HepG2 (cell line): ENCODE results near the gene MED23. TPM values are rescaled to one million over a fixed set of nuclear protein-coding genes. Genes with fewer than 3 reads are reported as not detected.

ENCODE experiments used
- ARNTL ChIP-seq: sonication (generic); formaldehyde crosslinking; IDR thresholded peaks from 2 replicates; pipeline ENCODE4 v1.4.0; 2020; ENCODE audit warnings: mild to moderate bottlenecking, missing genetic modification reagents
- ATF1 ChIP-seq: IDR thresholded peaks from 2 replicates; pipeline ENCODE4 v1.6.1; 2016; ENCODE audit warnings: mild to moderate bottlenecking, control low read depth
- DMAP1 ChIP-seq: IDR thresholded peaks from 2 replicates; pipeline ENCODE4 v1.6.1; 2016
- DNMT1 ChIP-seq: sonication (generic); formaldehyde crosslinking; IDR thresholded peaks from 2 replicates; pipeline ENCODE4 v1.5.1; 2020; ENCODE audit warnings: mild to moderate bottlenecking, missing genetic modification reagents
- FOSL2 ChIP-seq: sonication (generic); formaldehyde crosslinking; IDR thresholded peaks from 2 replicates; pipeline ENCODE4 v1.4.0; 2020; ENCODE audit warnings: missing genetic modification reagents
- FOXA3 ChIP-seq: IDR thresholded peaks from 2 replicates; pipeline ENCODE4 v1.6.1; 2016; ENCODE audit warnings: missing genetic modification reagents, missing compliant biosample characterization
- KAT8 ChIP-seq: IDR thresholded peaks from 2 replicates; pipeline ENCODE4 v1.6.1; 2016; ENCODE audit warnings: missing genetic modification reagents, missing compliant biosample characterization
- KLF11 ChIP-seq: IDR thresholded peaks from 2 replicates; pipeline ENCODE4 v1.6.1; 2016; ENCODE audit warnings: missing compliant biosample characterization
- MED1 ChIP-seq: sonication (generic); formaldehyde crosslinking; IDR thresholded peaks from 2 replicates; pipeline ENCODE4 v1.4.0; 2020; ENCODE audit warnings: missing genetic modification reagents
- PHF20 ChIP-seq: sonication (generic); formaldehyde crosslinking; IDR thresholded peaks from 2 replicates; pipeline ENCODE4 v1.5.0; 2020; ENCODE audit warnings: mild to moderate bottlenecking, missing genetic modification reagents
- PITX1 ChIP-seq: sonication (generic); formaldehyde crosslinking; IDR thresholded peaks from 2 replicates; pipeline ENCODE4 v1.5.1; 2020; ENCODE audit warnings: mild to moderate bottlenecking, missing genetic modification reagents
- SP140L ChIP-seq: sonication (generic); formaldehyde crosslinking; IDR thresholded peaks from 2 replicates; pipeline ENCODE4 v1.4.0; 2020; ENCODE audit warnings: missing genetic modification reagents, borderline replicate concordance
- U2AF2 ChIP-seq: fragments of 200-400 bp; formaldehyde crosslinking; IDR thresholded peaks from 2 replicates; pipeline ENCODE4 v1.6.1; 2017; ENCODE audit warnings: low read depth, mild to moderate bottlenecking, low read length
- ZNF274 ChIP-seq: sonication (generic); formaldehyde crosslinking; IDR thresholded peaks from 2 replicates; pipeline ENCODE4 v1.5.1; 2020; ENCODE audit warnings: mild to moderate bottlenecking, missing genetic modification reagents
- ZNF512 ChIP-seq: sonication (generic); formaldehyde crosslinking; IDR thresholded peaks from 2 replicates; pipeline ENCODE4 v1.4.0; 2020; ENCODE audit warnings: mild to moderate bottlenecking, missing genetic modification reagents
- ZNF644 ChIP-seq: IDR thresholded peaks from 2 replicates; pipeline ENCODE4 v1.6.1; 2016; ENCODE audit warnings: low read depth
- ZNF670 ChIP-seq: sonication (generic); formaldehyde crosslinking; IDR thresholded peaks from 2 replicates; pipeline ENCODE4 v1.8.0; 2022; ENCODE audit warnings: mild to moderate bottlenecking, missing genetic modification reagents, borderline replicate concordance
- ZSCAN29 ChIP-seq: sonication (generic); formaldehyde crosslinking; conservative IDR thresholded peaks from 2 replicates; pipeline ENCODE4 v1.4.0; 2020; ENCODE audit warnings: mild to moderate bottlenecking, missing genetic modification reagents
- polyA plus RNA-seq, 8 experiments: library from polyadenylated mRNA; depleted of rRNA in 3 of 8; stranded (reverse) in 7 of 8; unstranded in 1 of 8; fragments of >200 nt; fragmentation: Illumina TruSeq in 4 of 8; extraction: Trizol in 4 of 8; gene quantifications; 2 replicates each; pipeline versions ENCODE4 v1.2.1 to v1.2.3, GENCODE V29; 2011 to 2016; ENCODE audit warnings: low read depth in 4 of 8, missing spikeins in 1 of 8, mixed read lengths in 1 of 8; ENCODE audit not compliant: insufficient read depth in 1 of 8
- total RNA-seq, 5 experiments: library from RNA; depleted of rRNA; stranded (reverse); fragments of >200 nt; fragmentation: Illumina TruSeq; extraction: Trizol; gene quantifications; 2 replicates each; pipeline ENCODE4 v1.2.3, GENCODE V29; 2016; ENCODE audit warnings: low read depth in 1 of 5
- TF ChIP-seq, protein P1 (sequence below): sonication (generic); formaldehyde crosslinking; IDR thresholded peaks from 2 replicates; pipeline ENCODE4 v1.4.0; 2020; ENCODE audit warnings: missing genetic modification reagents
- TF ChIP-seq, protein P2 (sequence below): sonication (generic); formaldehyde crosslinking; IDR thresholded peaks from 2 replicates; pipeline ENCODE4 v1.9.0; 2021; ENCODE audit warnings: mild to moderate bottlenecking, missing genetic modification reagents

MED23 gene
- total and polyA plus RNA-seq, 2 of the 13 experiments (the other 11 are each of a cell fraction or from before 2014, with no cell fraction given) = 34.9 to 50.5 TPM

GRCh38 chr6:131636880-131637792 is 9.1 kb upstream of the MED23 start, which contains the start of gene ENPP3 (continued):
- TF ChIP-seq, protein P1, sequence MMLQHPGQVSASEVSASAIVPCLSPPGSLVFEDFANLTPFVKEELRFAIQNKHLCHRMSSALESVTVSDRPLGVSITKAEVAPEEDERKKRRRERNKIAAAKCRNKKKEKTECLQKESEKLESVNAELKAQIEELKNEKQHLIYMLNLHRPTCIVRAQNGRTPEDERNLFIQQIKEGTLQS (CRISPR knock-in tag) = no peak
- peak; percentile 7; the same call in 1 of the 2 replicates for TF ChIP-seq ATF1 (CRISPR knock-in tag)
- no peak for TF ChIP-seq PITX1
- TF ChIP-seq ZSCAN29 (CRISPR knock-in tag) = peak; percentile 88; the same call in 1 of the 2 replicates
- no peak for TF ChIP-seq ARNTL (CRISPR knock-in tag)
- TF ChIP-seq MED1 (CRISPR knock-in tag) = peak; percentile 52; the same call in 1 of the 2 replicates
- no peak for TF ChIP-seq U2AF2
- TF ChIP-seq KLF11 = peak; percentile 75; the same call in 1 of the 2 replicates
- TF ChIP-seq, protein P2, sequence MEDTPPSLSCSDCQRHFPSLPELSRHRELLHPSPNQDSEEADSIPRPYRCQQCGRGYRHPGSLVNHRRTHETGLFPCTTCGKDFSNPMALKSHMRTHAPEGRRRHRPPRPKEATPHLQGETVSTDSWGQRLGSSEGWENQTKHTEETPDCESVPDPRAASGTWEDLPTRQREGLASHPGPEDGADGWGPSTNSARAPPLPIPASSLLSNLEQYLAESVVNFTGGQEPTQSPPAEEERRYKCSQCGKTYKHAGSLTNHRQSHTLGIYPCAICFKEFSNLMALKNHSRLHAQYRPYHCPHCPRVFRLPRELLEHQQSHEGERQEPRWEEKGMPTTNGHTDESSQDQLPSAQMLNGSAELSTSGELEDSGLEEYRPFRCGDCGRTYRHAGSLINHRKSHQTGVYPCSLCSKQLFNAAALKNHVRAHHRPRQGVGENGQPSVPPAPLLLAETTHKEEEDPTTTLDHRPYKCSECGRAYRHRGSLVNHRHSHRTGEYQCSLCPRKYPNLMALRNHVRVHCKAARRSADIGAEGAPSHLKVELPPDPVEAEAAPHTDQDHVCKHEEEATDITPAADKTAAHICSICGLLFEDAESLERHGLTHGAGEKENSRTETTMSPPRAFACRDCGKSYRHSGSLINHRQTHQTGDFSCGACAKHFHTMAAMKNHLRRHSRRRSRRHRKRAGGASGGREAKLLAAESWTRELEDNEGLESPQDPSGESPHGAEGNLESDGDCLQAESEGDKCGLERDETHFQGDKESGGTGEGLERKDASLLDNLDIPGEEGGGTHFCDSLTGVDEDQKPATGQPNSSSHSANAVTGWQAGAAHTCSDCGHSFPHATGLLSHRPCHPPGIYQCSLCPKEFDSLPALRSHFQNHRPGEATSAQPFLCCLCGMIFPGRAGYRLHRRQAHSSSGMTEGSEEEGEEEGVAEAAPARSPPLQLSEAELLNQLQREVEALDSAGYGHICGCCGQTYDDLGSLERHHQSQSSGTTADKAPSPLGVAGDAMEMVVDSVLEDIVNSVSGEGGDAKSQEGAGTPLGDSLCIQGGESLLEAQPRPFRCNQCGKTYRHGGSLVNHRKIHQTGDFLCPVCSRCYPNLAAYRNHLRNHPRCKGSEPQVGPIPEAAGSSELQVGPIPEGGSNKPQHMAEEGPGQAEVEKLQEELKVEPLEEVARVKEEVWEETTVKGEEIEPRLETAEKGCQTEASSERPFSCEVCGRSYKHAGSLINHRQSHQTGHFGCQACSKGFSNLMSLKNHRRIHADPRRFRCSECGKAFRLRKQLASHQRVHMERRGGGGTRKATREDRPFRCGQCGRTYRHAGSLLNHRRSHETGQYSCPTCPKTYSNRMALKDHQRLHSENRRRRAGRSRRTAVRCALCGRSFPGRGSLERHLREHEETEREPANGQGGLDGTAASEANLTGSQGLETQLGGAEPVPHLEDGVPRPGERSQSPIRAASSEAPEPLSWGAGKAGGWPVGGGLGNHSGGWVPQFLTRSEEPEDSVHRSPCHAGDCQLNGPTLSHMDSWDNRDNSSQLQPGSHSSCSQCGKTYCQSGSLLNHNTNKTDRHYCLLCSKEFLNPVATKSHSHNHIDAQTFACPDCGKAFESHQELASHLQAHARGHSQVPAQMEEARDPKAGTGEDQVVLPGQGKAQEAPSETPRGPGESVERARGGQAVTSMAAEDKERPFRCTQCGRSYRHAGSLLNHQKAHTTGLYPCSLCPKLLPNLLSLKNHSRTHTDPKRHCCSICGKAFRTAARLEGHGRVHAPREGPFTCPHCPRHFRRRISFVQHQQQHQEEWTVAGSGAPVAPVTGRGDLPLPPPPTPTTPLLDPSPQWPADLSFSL = no peak
- TF ChIP-seq FOXA3 (CRISPR knock-in tag) = peak; percentile 56; the same call in 1 of the 2 replicates
- TF ChIP-seq ZNF274 (CRISPR knock-in tag) = no peak
- TF ChIP-seq PHF20 = no peak
- TF ChIP-seq ZNF670 (CRISPR knock-in tag) = no peak
- TF ChIP-seq ZNF644 (CRISPR knock-in tag) = peak; percentile 51; the same call in 1 of the 2 replicates
- no peak for TF ChIP-seq SP140L
- no peak for TF ChIP-seq ZNF512 (CRISPR knock-in tag)
- TF ChIP-seq DMAP1 (CRISPR knock-in tag) = no peak
- TF ChIP-seq DNMT1 (CRISPR knock-in tag) = no peak
- no peak for TF ChIP-seq FOSL2 (CRISPR knock-in tag)
- peak; percentile 49; the same call in 1 of the 2 replicates for TF ChIP-seq KAT8 (CRISPR knock-in tag)
